H1 (cell line): ENCODE results near the gene PCID2. TPM values are rescaled to one million over a fixed set of nuclear protein-coding genes. Genes with fewer than 3 reads are reported as not detected.

Experiments
- CTCF ChIA-PET: fragments of 300-600 bp; sonication (Branson Sonifier 250); formaldehyde crosslinking; loops from one replicate; lab custom pipeline; 2021; ENCODE audit not compliant: partially characterized antibody; lab: Charles Lee
- POLR2A ChIA-PET: fragments of 300-600 bp; sonication (Branson Sonifier 250); formaldehyde crosslinking; loops from one replicate; lab custom pipeline; 2021; ENCODE audit warnings: inconsistent platforms; ENCODE audit not compliant: partially characterized antibody; lab: Charles Lee
- DNase-seq, 2 experiments: peaks; one replicate each; pipeline versions ENCODE4 v3.0.0 to v3.0.0-alpha.2; 2010 to 2022; ENCODE audit warnings: low spot score in 2 of 2, low read depth in 1 of 2, mixed read lengths in 1 of 2
- FAIRE-seq: peaks from 2 replicates; lab custom pipeline; 2011; peaks lifted over from hg19 to GRCh38; lab: Jason Lieb, UNC
- H2AFZ ChIP-seq: 2 replicates; pipeline ENCODE4 v1.8.1; 2012; ENCODE audit warnings: low read length, inconsistent platforms
- H2AK5ac ChIP-seq: 2 replicates; pipeline ENCODE4 v1.6.1; 2013; ENCODE audit warnings: low read depth, low read length
- H2BK120ac ChIP-seq: replicated peaks from 2 replicates; pipeline ENCODE3; 2013; ENCODE audit warnings: low read depth, low read length, inconsistent platforms
- H2BK12ac ChIP-seq: 2 replicates; pipeline ENCODE4 v1.6.1; 2013; ENCODE audit warnings: low read depth, low read length
- H2BK15ac ChIP-seq: 2 replicates; pipeline ENCODE4 v1.6.1; 2013; ENCODE audit warnings: low read length
- H2BK20ac ChIP-seq: 2 replicates; pipeline ENCODE4 v1.6.1; 2013; ENCODE audit warnings: low read length
- H2BK5ac ChIP-seq: 2 replicates; pipeline ENCODE4 v1.6.1; 2013; ENCODE audit warnings: low read depth, low read length
- H3K14ac ChIP-seq: 2 replicates; pipeline ENCODE4 v1.6.1; 2013; ENCODE audit warnings: inconsistent platforms; ENCODE audit not compliant: insufficient read length
- H3K18ac ChIP-seq: 2 replicates; pipeline ENCODE4 v1.6.1; 2013; ENCODE audit warnings: low read length; ENCODE audit errors: extremely low read depth
- H3K23ac ChIP-seq: 2 replicates; pipeline ENCODE4 v1.6.1; 2013; ENCODE audit warnings: inconsistent platforms; ENCODE audit not compliant: insufficient read length
- H3K23me2 ChIP-seq: 2 replicates; pipeline ENCODE4 v1.6.1; 2013; ENCODE audit warnings: low read depth, low read length
- H3K27ac ChIP-seq: 2 replicates; pipeline ENCODE4 v1.6.1; 2011; ENCODE audit warnings: low read depth, low read length, inconsistent platforms
- H3K27me3 ChIP-seq, 4 experiments: replicated peaks in 1 of 4; 1 replicate in 1 of 4; 2 replicates in 3 of 4; pipeline versions ENCODE4 v1.6.1 to v1.8.1; 2011 to 2013; ENCODE audit warnings: low read length in 3 of 4, mild to moderate bottlenecking in 3 of 4, inconsistent platforms in 2 of 4, mixed read lengths in 2 of 4, moderate library complexity in 1 of 4; ENCODE audit not compliant: control insufficient read depth in 3 of 4, insufficient read depth in 3 of 4; ENCODE audit errors: extremely low read depth in 1 of 4
- H3K36me3 ChIP-seq, 4 experiments: 2 replicates each; pipeline versions ENCODE4 v1.6.1 to v1.8.1; 2011 to 2013; ENCODE audit warnings: mild to moderate bottlenecking in 4 of 4, low read length in 3 of 4, moderate library complexity in 2 of 4, control low read depth in 1 of 4, inconsistent platforms in 1 of 4; ENCODE audit not compliant: insufficient read depth in 4 of 4, control insufficient read depth in 2 of 4
- H3K4ac ChIP-seq: replicated peaks from 2 replicates; pipeline ENCODE3; 2013; ENCODE audit warnings: low read length, low read depth, mixed read lengths, inconsistent platforms; ENCODE audit not compliant: insufficient read length
- H3K4me1 ChIP-seq, 4 experiments: replicated peaks in 1 of 4; 1 replicate in 1 of 4; 2 replicates in 3 of 4; pipeline versions ENCODE4 v1.6.1 to v1.8.1; 2011 to 2013; ENCODE audit warnings: low read length in 3 of 4, inconsistent platforms in 2 of 4, mixed read lengths in 1 of 4; ENCODE audit not compliant: insufficient read depth in 4 of 4, control insufficient read depth in 3 of 4
- H3K4me2 ChIP-seq, 2 experiments: 2 replicates each; pipeline versions ENCODE4 v1.6.1 to v1.8.1; 2011 to 2013; ENCODE audit warnings: low read depth in 2 of 2, low read length in 2 of 2, control low read depth in 1 of 2, inconsistent platforms in 1 of 2, mild to moderate bottlenecking in 1 of 2; ENCODE audit not compliant: insufficient read depth in 1 of 2
- H3K4me3 ChIP-seq, 4 experiments: fragments of 200-600, 300-600 bp in 1 of 4; sonication (generic), shearing (Covaris generic), sonication (Bioruptor Twin) in 1 of 4; 2 replicates each; pipeline versions ENCODE4 v1.5.1 to v1.8.1; 2011 to 2016; ENCODE audit warnings: low read length in 4 of 4, low read depth in 3 of 4, control low read depth in 2 of 4, inconsistent platforms in 2 of 4, mild to moderate bottlenecking in 2 of 4, mixed read lengths in 1 of 4, moderate library complexity in 1 of 4; ENCODE audit not compliant: insufficient read depth in 2 of 4; ENCODE audit errors: extremely low read depth in 1 of 4
- H3K56ac ChIP-seq: replicated peaks from 2 replicates; pipeline ENCODE3; 2013; ENCODE audit warnings: low read depth, mild to moderate bottlenecking, mixed read lengths, low read length, inconsistent platforms; ENCODE audit not compliant: insufficient read length
- H3K79me1 ChIP-seq: 2 replicates; pipeline ENCODE4 v1.6.1; 2013; ENCODE audit warnings: low read depth, low read length, control low read depth
- H3K79me2 ChIP-seq, 2 experiments: 2 replicates each; pipeline versions ENCODE4 v1.6.1 to v1.8.1; 2012 to 2013; ENCODE audit warnings: low read length in 2 of 2, mild to moderate bottlenecking in 2 of 2, inconsistent platforms in 1 of 2; ENCODE audit not compliant: insufficient read depth in 2 of 2, control insufficient read depth in 1 of 2
- H3K9ac ChIP-seq, 4 experiments: replicated peaks in 1 of 4; 1 replicate in 1 of 4; 2 replicates in 3 of 4; pipeline versions ENCODE4 v1.6.1 to v1.8.1; 2011 to 2013; ENCODE audit warnings: low read depth in 3 of 4, low read length in 3 of 4, control low read depth in 2 of 4, mild to moderate bottlenecking in 2 of 4, moderate library complexity in 2 of 4, inconsistent platforms in 1 of 4; ENCODE audit errors: extremely low read depth in 1 of 4
- H3K9me3 ChIP-seq, 2 experiments: 2 replicates each; pipeline versions ENCODE4 v1.6.1 to v1.8.1; 2012 to 2013; ENCODE audit warnings: mild to moderate bottlenecking in 2 of 2, moderate library complexity in 2 of 2, control low read depth in 1 of 2, inconsistent platforms in 1 of 2, low read depth in 1 of 2, low read length in 1 of 2, mixed read lengths in 1 of 2; ENCODE audit not compliant: insufficient read depth in 2 of 2
- H4K20me1 ChIP-seq, 2 experiments: replicated peaks in 1 of 2; 2 replicates each; pipeline versions ENCODE3 to v1.8.1; 2011 to 2013; ENCODE audit warnings: inconsistent platforms in 2 of 2, low read length in 2 of 2, mild to moderate bottlenecking in 1 of 2; ENCODE audit not compliant: insufficient read depth in 2 of 2, control insufficient read depth in 1 of 2
- H4K5ac ChIP-seq: 2 replicates; pipeline ENCODE4 v1.6.1; 2013; ENCODE audit warnings: low read length, low read depth, mixed read lengths, inconsistent platforms; ENCODE audit not compliant: insufficient read length
- H4K8ac ChIP-seq: 2 replicates; pipeline ENCODE4 v1.8.0; 2013; ENCODE audit warnings: mild to moderate bottlenecking, moderate library complexity, low read length, inconsistent platforms; ENCODE audit not compliant: insufficient read depth; ENCODE audit errors: extremely low read depth
- H4K91ac ChIP-seq: replicated peaks from 2 replicates; pipeline ENCODE3; 2013; ENCODE audit warnings: low read length, mixed read lengths, inconsistent platforms; ENCODE audit not compliant: insufficient read length
- ASH2L ChIP-seq: fragments of 200-600, 300-600 bp; sonication (generic); IDR thresholded peaks from one replicate; pipeline ENCODE4 v1.7.1; 2017; ENCODE audit warnings: low read length
- CBX5 ChIP-seq: fragments of 300-800, 300-1000 bp; sonication (generic); IDR thresholded peaks from 2 replicates; pipeline ENCODE4 v1.7.1; 2016; ENCODE audit warnings: antibody characterized with exemption, low read length, low read depth
- EP300 ChIP-seq, 2 experiments: IDR thresholded peaks; 1 replicate in 1 of 2; 2 replicates in 1 of 2; pipeline ENCODE4 v1.6.1; 2011 to 2012; ENCODE audit warnings: low read depth in 2 of 2, low read length in 2 of 2, mild to moderate bottlenecking in 2 of 2, borderline replicate concordance in 1 of 2, inconsistent platforms in 1 of 2, moderate library complexity in 1 of 2
- PHF8 ChIP-seq: fragments of 200-600 bp; sonication (generic); conservative IDR thresholded peaks from 2 replicates; pipeline ENCODE4 v1.7.1; 2012; ENCODE audit warnings: low read depth, mild to moderate bottlenecking, inconsistent platforms, low read length, moderate library complexity
- POLR2A ChIP-seq, 2 experiments: IDR thresholded peaks; 1 replicate in 1 of 2; 2 replicates in 1 of 2; pipeline ENCODE4 v1.6.1; 2011; ENCODE audit warnings: low read depth in 2 of 2, low read length in 2 of 2, mild to moderate bottlenecking in 2 of 2; ENCODE audit errors: control extremely low read depth in 1 of 2
- TEAD4 ChIP-seq: IDR thresholded peaks from 2 replicates; pipeline ENCODE4 v1.6.1; 2012; ENCODE audit warnings: low read depth, low read length, inconsistent platforms, mixed read lengths
- ZNF274 ChIP-seq: IDR thresholded peaks from 2 replicates; pipeline ENCODE4 v1.7.0; 2012; ENCODE audit warnings: low read length, borderline replicate concordance; ENCODE audit errors: extremely low read depth
- WGBS, 2 experiments: shearing (Covaris generic) in 1 of 2; methylation state at CpG; one replicate each; pipeline versions ENCODE4 v1.1.6 to v1.1.7; 2013 to 2015; ENCODE audit warnings: low lambda C conversion rate in 2 of 2, mixed read lengths in 2 of 2, inconsistent platforms in 1 of 2, low coverage in 1 of 2, missing lambda C conversion rate in 1 of 2; ENCODE audit not compliant: insufficient replicate concordance in 2 of 2, insufficient coverage in 1 of 2, insufficient read length in 1 of 2; ENCODE audit errors: extremely low coverage in 1 of 2, missing lambda C conversion rate in 1 of 2; 5-methylcytosine and 5-hydroxymethylcytosine counted together
- polyA plus RNA-seq, 7 experiments: library from polyadenylated mRNA; depleted of rRNA in 3 of 7; stranded (reverse) in 5 of 7; unstranded in 2 of 7; fragments of >200 nt in 5 of 7; fragments of 200-250 nt in 2 of 7; gene quantifications; 1 replicate in 5 of 7; 2 replicates in 1 of 7; 4 replicates in 1 of 7; pipeline versions ENCODE4 v1.2.1 to v1.2.3, GENCODE V29; 2011 to 2013; ENCODE audit warnings: missing spikeins in 2 of 7, mixed read lengths in 2 of 7
- total RNA-seq: library from RNA; stranded (reverse); fragmentation: NEBNext Ultra II Directional; extraction: Animal tissue kit (Norgen Biotek cat#: 25700); gene quantifications from 2 replicates; pipeline ENCODE4 v1.2.1, GENCODE V29; 2021
- TF ChIP-seq, protein P1 (sequence below): IDR thresholded peaks from 2 replicates; pipeline ENCODE4 v1.6.1; 2012; ENCODE audit warnings: low read length, inconsistent platforms

Gene PCID2
- total and polyA plus RNA-seq, 2 of the 8 experiments (the other 6 are each of a cell fraction or from before 2014, with no cell fraction given): 72.4 to 72.8 TPM

GRCh38 chr13:113145911-113146598 is 62.4 kb downstream of the PCID2 start:
- Histone ChIP-seq H3K4ac (no peak overlapping the region), H3K4me3 (no peak overlapping the region), H4K8ac (no peak overlapping the region), H2BK20ac (no peak overlapping the region), H4K5ac (no peak overlapping the region), H3K14ac (no peak overlapping the region), H3K79me1 (no peaks in the 10 kb centered on the region), H3K4me2 (no peak overlapping the region), H3K23ac (no peak overlapping the region), H3K36me3 (no peaks in the 10 kb centered on the region), H2BK120ac (no peak overlapping the region), H3K23me2 (no peaks in the 10 kb centered on the region), H2BK15ac (no peak overlapping the region), H3K9ac (no peak overlapping the region), H4K91ac (no peak overlapping the region), H3K27ac (no peak overlapping the region), H3K4me1 (no peaks in the 10 kb centered on the region; a peak in 1 of 7 replicates), H2AK5ac (no peak overlapping the region), H3K56ac (no peak overlapping the region), H2AFZ (no peak overlapping the region), H4K20me1 (no peaks in the 10 kb centered on the region), H3K18ac (no peak overlapping the region), H2BK12ac (no peak overlapping the region), H3K27me3 (no peaks in the 10 kb centered on the region; a peak in 1 of 7 replicates), H3K79me2 (no peaks in the 10 kb centered on the region), H3K9me3 (no peaks in the 10 kb centered on the region), H2BK5ac (no peak overlapping the region)
- TF ChIP-seq PHF8 (no peak), POLR2A (IDR thresholded peaks at IDR 0.05; ENCODE audit: control extremely low read depth in 1 of 2, low read depth in 2 of 2, low read length in 2 of 2) (no peak), ASH2L (no peak), EP300 (IDR thresholded peaks at IDR 0.05; ENCODE audit: borderline replicate concordance in 1 of 2, low read depth in 2 of 2, low read length in 2 of 2) (no peak), TEAD4 (no peak), ZNF274 (no peak), CBX5 (no peak)
- TF ChIP-seq, protein P1, sequence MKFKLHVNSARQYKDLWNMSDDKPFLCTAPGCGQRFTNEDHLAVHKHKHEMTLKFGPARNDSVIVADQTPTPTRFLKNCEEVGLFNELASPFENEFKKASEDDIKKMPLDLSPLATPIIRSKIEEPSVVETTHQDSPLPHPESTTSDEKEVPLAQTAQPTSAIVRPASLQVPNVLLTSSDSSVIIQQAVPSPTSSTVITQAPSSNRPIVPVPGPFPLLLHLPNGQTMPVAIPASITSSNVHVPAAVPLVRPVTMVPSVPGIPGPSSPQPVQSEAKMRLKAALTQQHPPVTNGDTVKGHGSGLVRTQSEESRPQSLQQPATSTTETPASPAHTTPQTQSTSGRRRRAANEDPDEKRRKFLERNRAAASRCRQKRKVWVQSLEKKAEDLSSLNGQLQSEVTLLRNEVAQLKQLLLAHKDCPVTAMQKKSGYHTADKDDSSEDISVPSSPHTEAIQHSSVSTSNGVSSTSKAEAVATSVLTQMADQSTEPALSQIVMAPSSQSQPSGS: no peak
- DNase-seq: no peak
- WGBS, 2 experiments: 88% methylated on average over 15 of the region's 15 CpGs; no CpG with 5 or more reads in 1 of the 2 experiments
- ChIA-PET CTCF (interaction anchor here (0.6 to 2.9 kb wide), 6 partner anchors 14 to 124 kb away, joined by 3 to 9 read pairs (median 4); no protein-coding TSS in a partner anchor), POLR2A (interaction anchor here (0.6 to 0.8 kb wide), 2 partner anchors 18 to 75 kb away, joined by 3 read pairs; no protein-coding TSS in a partner anchor)
- FAIRE-seq: no peak
